A673 (cell line): ENCODE data around the gene SMIM41. TPM values are rescaled to one million over a fixed set of nuclear protein-coding genes. Genes with fewer than 3 reads are reported as not detected.

Source experiments
- Bru-seq: library from RNA; stranded (reverse); fragments of 400-500 nt; gene quantifications from one replicate; lab custom pipeline; 2021; lab: Mats Ljungman, UMichigan
- BruChase-seq, 2 experiments: library from RNA; stranded (reverse); fragments of 400-500 nt; gene quantifications; one replicate each; lab custom pipeline; 2021; lab: Mats Ljungman, UMichigan
- BruUV-seq: library from RNA; stranded (reverse); fragments of 400-500 nt; replicated peaks from 2 replicates; lab custom pipeline; 2021; lab: Mats Ljungman, UMichigan
- CTCF ChIA-PET: fragments of 300-600 bp; sonication (Branson Sonifier 250); formaldehyde crosslinking; loops from one replicate; lab custom pipeline; 2022; ENCODE audit warnings: antibody characterized with exemption; lab: Charles Lee
- POLR2A ChIA-PET: fragments of 300-600 bp; sonication (Branson Sonifier 250); formaldehyde crosslinking; loops from one replicate; lab custom pipeline; 2022; ENCODE audit warnings: antibody characterized with exemption; ENCODE audit not compliant: low non-redundant PET; lab: Charles Lee
- DNase-seq: peaks from one replicate; pipeline ENCODE4 v3.0.0-alpha.2; 2015; ENCODE audit warnings: low spot score
- H3K27ac ChIP-seq: fragments of 200-600 bp; sonication (generic); 2 replicates; pipeline ENCODE4 v1.5.1; 2016; ENCODE audit warnings: mixed run types, low read depth, mild to moderate bottlenecking, mixed read lengths, antibody characterized with exemption, low read length; ENCODE audit not compliant: poor library complexity, severe bottlenecking
- H3K27me3 ChIP-seq: fragments of 200-600 bp; sonication (generic); replicated peaks from 2 replicates; pipeline ENCODE4 v1.6.1; 2017; ENCODE audit warnings: mixed run types, low read depth, mild to moderate bottlenecking, mixed read lengths, antibody characterized with exemption, low read length; ENCODE audit not compliant: insufficient read depth, poor library complexity
- H3K36me3 ChIP-seq: fragments of 200-600 bp; sonication (generic); 2 replicates; pipeline ENCODE4 v1.6.1; 2016; ENCODE audit warnings: mixed run types, mild to moderate bottlenecking, mixed read lengths, antibody characterized with exemption, low read length; ENCODE audit not compliant: insufficient read depth, poor library complexity, severe bottlenecking
- H3K4me1 ChIP-seq: fragments of 200-600 bp; sonication (generic); 2 replicates; pipeline ENCODE4 v1.6.1; 2017; ENCODE audit warnings: mixed run types, mild to moderate bottlenecking, mixed read lengths, antibody characterized with exemption, low read length; ENCODE audit not compliant: insufficient read depth, poor library complexity, severe bottlenecking
- H3K4me3 ChIP-seq: fragments of 200-600 bp; sonication (generic); 2 replicates; pipeline ENCODE4 v1.5.1; 2016; ENCODE audit warnings: low read depth, mixed run types, mild to moderate bottlenecking, mixed read lengths, low read length; ENCODE audit not compliant: poor library complexity, severe bottlenecking
- H3K9me3 ChIP-seq: fragments of 200-600 bp; sonication (generic); 2 replicates; pipeline ENCODE4 v1.6.1; 2016; ENCODE audit warnings: mixed run types, low read depth, mild to moderate bottlenecking, mixed read lengths, antibody characterized with exemption, low read length; ENCODE audit not compliant: poor library complexity, severe bottlenecking
- CTCF ChIP-seq: fragments of 300-800, 200-600 bp; sonication (generic); conservative IDR thresholded peaks from 2 replicates; pipeline ENCODE4 v1.5.1; 2017; ENCODE audit warnings: low read depth, mild to moderate bottlenecking, antibody characterized with exemption, low read length, moderate library complexity, mixed read lengths
- EZH2 ChIP-seq: fragments of 200-600 bp; sonication (generic); IDR thresholded peaks from 2 replicates; pipeline ENCODE4 v1.6.1; 2017; ENCODE audit warnings: borderline replicate concordance, low read depth, mild to moderate bottlenecking, mixed read lengths, antibody characterized with exemption, low read length; ENCODE audit not compliant: poor library complexity, severe bottlenecking
- intact Hi-C: fragments of 100-400 bp; cut with micrococcal nuclease; formaldehyde crosslinking; loops from one replicate; pipeline ENCODE4 v1.10.0; 2022; ENCODE audit not compliant: unreplicated experiment
- long read RNA-seq: library from polyadenylated mRNA; stranded (forward); transcript quantifications from one replicate; pipeline ENCODE4 v2.0.0, GENCODE V29; 2022
- total RNA-seq: library from RNA; stranded (reverse); gene quantifications from 2 replicates; pipeline ENCODE4 v1.2.3, GENCODE V29; 2021

The SMIM41 gene
- 0.24 and 0.28 TPM in 2 replicates for total RNA-seq
- percentile 36 among the genes with signal in this experiment for Bru-seq, nascent RNA
- percentile 31 among the genes with signal in this experiment for BruChase-seq, experiment 1, labeled RNA remaining after a 2-hour chase
- percentile 37 among the genes with signal in this experiment for BruChase-seq, experiment 2, labeled RNA remaining after a 6-hour chase
- long read RNA-seq: 0 reads

- DNase-seq: no peak
- ChIA-PET POLR2A (no interaction called here), CTCF (interaction anchor here (4.7 kb wide), 1 partner anchor 54 kb away, joined by 46 read pairs; no protein-coding TSS in a partner anchor)
- peaks cover 25% of the 10 kb centered on the region for H3K36me3 ChIP-seq
- H3K27ac ChIP-seq: no peak within 1 kb of the TSS
- TF ChIP-seq CTCF: no peak
- TF ChIP-seq EZH2: no peak
- BruUV-seq: no TSS peak
- H3K27me3 ChIP-seq: no peaks in the 10 kb centered on the region
- H3K4me3 ChIP-seq: no peak within 1 kb of the TSS
- no peaks in the 10 kb centered on the region for H3K9me3 ChIP-seq
- peaks cover 24% of the 10 kb centered on the region for H3K4me1 ChIP-seq
- intact Hi-C loops: no loop called here
Observed at GRCh38 chr12:52079576-52080402, at the start of gene SMIM41. Gene SMIM41, plus strand, starts transcription at chr12:52079704. Its CDS starts 76 bp downstream, at chr12:52079780.

- no peaks in the 10 kb centered on the region for H3K27me3 ChIP-seq
- H3K4me1 ChIP-seq: peaks cover 38% of the 10 kb centered on the region
- peak overlapping the region; percentile 34 for H3K4me3 ChIP-seq
- ChIA-PET CTCF (interaction anchor here (1.0 to 1.3 kb wide), 3 partner anchors 9 to 51 kb away, joined by 3 to 7 read pairs (median 4); no protein-coding TSS in a partner anchor), POLR2A (interaction anchor here (1.3 kb wide), 1 partner anchor 19 kb away, joined by 19 read pairs; the partner anchor contains the start of gene NR4A1)
- peak overlapping the region; percentile 84 for H3K27ac ChIP-seq
- TF ChIP-seq CTCF (no peak), EZH2 (no peak)
- peak; percentile 31 for DNase-seq
- intact Hi-C loops: no loop called here
- BruUV-seq: TSS peak; percentile 99
- no peaks in the 10 kb centered on the region for H3K9me3 ChIP-seq
- no peaks in the 10 kb centered on the region for H3K36me3 ChIP-seq
Observed at GRCh38 chr12:52032446-52032803, 47.1 kb upstream of the SMIM41 start.

- Histone ChIP-seq H3K36me3 (no peaks in the 10 kb centered on the region), H3K27ac (peak overlapping the region; percentile 84), H3K4me1 (peaks cover 38% of the 10 kb centered on the region), H3K27me3 (no peaks in the 10 kb centered on the region), H3K9me3 (no peaks in the 10 kb centered on the region), H3K4me3 (peak overlapping the region; percentile 34)
- no TSS peak for BruUV-seq
- peak; percentile 97 for DNase-seq
- TF ChIP-seq CTCF (no peak), EZH2 (no peak)
- CTCF ChIA-PET: interaction anchor here (0.6 to 1.3 kb wide), 4 partner anchors 9 to 50 kb away, joined by 3 to 7 read pairs (median 4); no protein-coding TSS in a partner anchor
- intact Hi-C loops: no loop called here
- POLR2A ChIA-PET: interaction anchor here (0.6 to 1.3 kb wide), 2 partner anchors 19 to 26 kb away, joined by 4 to 19 read pairs; partner anchors contain the start of genes NR4A1 and TAMALIN
Observed at GRCh38 chr12:52032804-52033445, 46.6 kb upstream of the SMIM41 start.
